WERI-Rb-1 (cell line): ENCODE results near the gene FOSB.

Experiments used
- DNase-seq: peaks from one replicate; pipeline ENCODE4 v3.0.0-alpha.2; 2020
- H3K27ac ChIP-seq: fragments of 250-450 bp; sonication (Bioruptor Pico); 2 replicates; pipeline ENCODE4 v1.5.1; 2020; ENCODE audit warnings: mild to moderate bottlenecking, moderate library complexity
- H3K27me3 ChIP-seq: fragments of 250-450 bp; sonication (Bioruptor Pico); 2 replicates; pipeline ENCODE4 v1.5.1; 2021; ENCODE audit warnings: mild to moderate bottlenecking, low read depth, moderate library complexity; ENCODE audit not compliant: insufficient read depth, severe bottlenecking
- H3K36me3 ChIP-seq: fragments of 250-450 bp; sonication (Bioruptor Pico); 2 replicates; pipeline ENCODE4 v1.5.1; 2020; ENCODE audit warnings: mild to moderate bottlenecking, moderate library complexity
- H3K4me3 ChIP-seq: 2 replicates; pipeline ENCODE4 v1.5.1; 2011; ENCODE audit warnings: low read depth, mild to moderate bottlenecking, control low read depth, low read length
- H3K9me3 ChIP-seq: fragments of 250-450 bp; sonication (Bioruptor Pico); 2 replicates; pipeline ENCODE4 v1.5.1; 2021; ENCODE audit warnings: mild to moderate bottlenecking, moderate library complexity; ENCODE audit not compliant: severe bottlenecking
- CTCF ChIP-seq: IDR thresholded peaks from 2 replicates; pipeline ENCODE4 v1.5.1; 2011; ENCODE audit warnings: low read depth, mild to moderate bottlenecking, control low read depth, inconsistent platforms, low read length

FOSB gene

GRCh38 chr19:45468803-45469131 is 971 bp downstream of the FOSB start:
- Histone ChIP-seq H3K27me3 (no peaks in the 10 kb centered on the region), H3K9me3 (no peaks in the 10 kb centered on the region), H3K27ac (peak overlapping the region; percentile 80), H3K4me3 (peak overlapping the region; percentile 61), H3K36me3 (no peaks in the 10 kb centered on the region)
- TF ChIP-seq CTCF, result no peak
- no peak for DNase-seq

GRCh38 chr19:45469132-45469944 is 1.5 kb downstream of the FOSB start:
- peak; percentile 92 for DNase-seq
- no peaks in the 10 kb centered on the region for H3K9me3 ChIP-seq
- no peaks in the 10 kb centered on the region for H3K27me3 ChIP-seq
- peak overlapping the region; percentile 61 for H3K4me3 ChIP-seq
- no peak for TF ChIP-seq CTCF
- no peaks in the 10 kb centered on the region for H3K36me3 ChIP-seq
- H3K27ac ChIP-seq, result peak overlapping the region; percentile 80

GRCh38 chr19:45469945-45470761 is 2.4 kb downstream of the FOSB start:
- no peaks in the 10 kb centered on the region for H3K36me3 ChIP-seq
- H3K27ac ChIP-seq, result no peak overlapping the region
- DNase-seq, result no peak
- H3K9me3 ChIP-seq, result no peaks in the 10 kb centered on the region
- no peak for TF ChIP-seq CTCF
- H3K4me3 ChIP-seq, result peak overlapping the region; percentile 61
- H3K27me3 ChIP-seq, result no peaks in the 10 kb centered on the region

- Histone ChIP-seq H3K27ac (no peak overlapping the region), H3K4me3 (no peak overlapping the region), H3K36me3 (no peaks in the 10 kb centered on the region), H3K9me3 (no peaks in the 10 kb centered on the region), H3K27me3 (no peaks in the 10 kb centered on the region)
- TF ChIP-seq CTCF, result no peak
- no peak for DNase-seq
Observed at GRCh38 chr19:45470762-45471081, 2.9 kb downstream of the FOSB start.

GRCh38 chr19:45471111-45471930 is 3.5 kb downstream of the FOSB start:
- Histone ChIP-seq H3K27ac (no peak overlapping the region), H3K9me3 (no peaks in the 10 kb centered on the region), H3K4me3 (no peak overlapping the region), H3K27me3 (no peaks in the 10 kb centered on the region), H3K36me3 (no peaks in the 10 kb centered on the region)
- TF ChIP-seq CTCF, result no peak
- DNase-seq, result no peak
